ENCODE measurements around the gene PCMTD2.
A peak's percentile ranks its signal among the peaks of the same experiment; 100 is the strongest.
"Not testable (repeated sequence)": the region's sequence is repeated elsewhere in the genome, so short reads cannot be mapped to it uniquely, and the experiment has no call there.

The PCMTD2 gene

DNA sequence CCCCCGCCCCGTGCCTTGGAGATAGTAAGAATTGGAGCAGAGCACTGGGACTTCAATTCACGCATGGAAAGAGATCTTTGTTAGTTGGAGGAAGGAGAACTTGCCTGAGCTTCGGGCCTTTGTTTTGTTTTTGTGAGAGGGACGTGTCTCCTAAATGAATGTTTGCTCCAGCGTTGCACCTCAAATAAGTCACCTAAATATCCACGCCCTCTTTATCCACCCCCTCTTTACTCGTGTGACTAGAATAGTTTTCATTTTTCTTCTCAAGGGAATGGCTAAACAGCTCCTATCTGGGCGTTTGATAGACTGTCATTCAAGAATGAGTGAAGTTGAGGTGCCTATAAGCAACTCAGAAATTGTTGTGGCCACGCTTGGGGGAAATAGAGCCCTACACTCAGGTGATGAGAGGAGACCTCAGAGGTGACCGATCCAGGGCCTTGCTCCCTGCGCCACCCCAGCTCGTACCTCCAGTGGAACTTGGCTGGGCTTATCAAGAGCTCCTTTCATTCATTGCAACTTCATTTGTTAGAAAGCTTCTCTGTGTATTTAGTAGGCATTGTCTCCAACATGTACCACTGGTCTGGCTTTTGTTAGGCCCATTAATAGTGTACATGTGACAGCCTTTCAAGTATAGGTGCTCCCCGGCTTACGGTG is 861 bp downstream of the PCMTD2 start:
- no peak for DNase-seq (ENCODE audit: low spot score)

DNA sequence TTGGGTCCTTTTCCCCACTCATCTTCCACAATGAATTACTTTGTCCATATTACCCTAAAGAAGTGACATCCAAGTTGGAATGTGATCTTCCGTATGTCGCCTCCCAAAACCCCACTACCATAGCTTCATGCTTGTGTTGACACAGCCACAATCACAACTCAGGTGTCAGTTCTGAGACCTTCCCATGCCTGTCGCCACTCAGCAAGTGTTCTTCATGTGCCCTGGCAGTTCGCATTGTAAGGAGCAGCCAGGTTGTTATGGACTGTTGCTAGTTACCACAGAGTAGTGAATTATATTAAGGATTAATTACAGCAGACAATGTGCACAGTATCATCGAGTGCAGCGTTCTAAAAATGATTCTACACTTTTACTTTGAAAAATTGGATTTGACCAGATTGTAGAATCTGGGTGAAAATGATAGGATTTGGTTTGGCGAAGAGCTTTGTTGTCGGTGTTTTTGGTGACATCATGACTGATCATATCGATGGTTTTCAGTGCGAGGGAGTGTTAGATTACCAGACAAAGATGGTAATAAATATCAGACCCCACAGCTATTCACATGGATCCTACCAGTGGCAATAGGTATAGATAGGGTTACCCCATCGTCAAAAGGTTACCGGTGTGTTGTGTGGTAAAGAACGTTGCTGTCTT is 1.7 kb downstream of the PCMTD2 start:
- no peak for DNase-seq (ENCODE audit: low spot score)

DNA sequence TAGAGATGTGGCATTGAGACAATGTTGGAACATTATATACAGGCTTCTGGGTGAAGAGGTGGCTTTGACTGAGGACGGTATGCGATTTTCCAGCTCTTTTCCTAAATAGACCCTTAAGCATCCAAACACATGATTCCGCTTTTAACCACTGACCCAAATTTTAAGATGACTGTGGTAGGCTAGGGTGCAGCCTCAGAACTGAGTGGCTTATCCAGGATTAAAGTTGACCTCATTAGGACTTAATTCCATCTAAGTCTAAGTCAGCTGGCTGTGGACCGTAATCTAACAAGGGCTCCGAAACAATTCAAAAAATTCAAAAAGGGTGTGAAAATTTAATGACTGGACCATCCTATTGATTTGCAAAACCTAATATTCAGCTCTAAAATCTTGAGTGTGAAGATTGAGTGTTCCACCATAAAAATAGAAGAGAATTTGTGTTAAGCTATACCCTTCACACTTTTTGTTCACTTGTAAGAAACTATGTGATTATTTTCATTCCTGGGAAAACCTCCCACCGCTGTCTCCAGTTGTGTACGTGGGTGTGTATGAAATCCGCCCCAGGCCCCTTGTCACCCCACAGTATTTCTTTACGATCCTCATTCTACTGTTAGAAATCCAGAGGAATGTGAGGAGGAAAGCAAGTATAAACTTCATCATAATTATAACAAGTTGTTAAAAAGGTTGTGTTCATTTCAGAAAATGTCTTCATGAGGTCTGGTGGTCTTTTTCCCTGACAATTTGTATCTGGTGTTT is 2.7 kb downstream of the PCMTD2 start:
- DNase-seq (ENCODE audit: low spot score): no peak

DNA sequence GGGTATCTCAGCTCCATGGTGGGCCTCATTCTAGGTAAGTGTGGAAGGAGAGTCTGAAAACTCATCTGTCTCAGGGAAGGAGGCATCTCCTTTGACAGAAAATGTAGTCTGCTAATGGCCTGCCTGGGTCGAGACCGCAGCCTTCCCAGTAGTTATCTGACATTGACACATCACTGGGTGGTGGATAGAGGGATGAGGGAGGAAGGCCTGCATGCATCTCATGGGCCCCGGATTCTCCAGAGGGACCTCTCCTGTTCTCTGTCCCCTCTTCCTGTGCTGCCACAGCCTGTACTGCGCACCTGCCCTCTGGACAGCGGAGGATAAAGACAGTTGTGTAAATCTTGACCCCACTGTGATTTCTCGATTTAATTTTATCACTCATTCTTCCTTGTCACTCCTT is 4.7 kb downstream of the PCMTD2 start:
- DNase-seq (ENCODE audit: low spot score): no peak

DNA sequence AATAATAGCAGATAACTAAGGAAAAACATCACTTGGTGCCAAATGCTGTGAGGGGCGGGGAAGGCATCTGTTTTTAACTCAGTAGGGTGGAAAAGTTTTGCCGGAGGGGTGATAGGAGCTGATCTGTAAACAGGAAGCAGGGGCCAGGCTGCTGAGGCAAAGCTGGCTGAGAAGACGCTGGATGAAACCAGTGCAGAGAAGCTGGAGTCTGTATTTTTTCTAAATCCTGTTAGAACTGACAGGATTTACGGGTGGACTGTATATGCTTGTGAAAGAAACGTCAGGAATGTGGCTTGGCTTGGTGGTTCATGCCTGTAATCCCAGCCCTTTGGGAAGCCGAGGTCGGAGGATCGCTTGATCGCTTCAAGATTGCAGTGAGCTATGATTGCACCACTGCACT is 5.6 kb downstream of the PCMTD2 start:
- DNase-seq (ENCODE audit: low spot score): no peak

DNA sequence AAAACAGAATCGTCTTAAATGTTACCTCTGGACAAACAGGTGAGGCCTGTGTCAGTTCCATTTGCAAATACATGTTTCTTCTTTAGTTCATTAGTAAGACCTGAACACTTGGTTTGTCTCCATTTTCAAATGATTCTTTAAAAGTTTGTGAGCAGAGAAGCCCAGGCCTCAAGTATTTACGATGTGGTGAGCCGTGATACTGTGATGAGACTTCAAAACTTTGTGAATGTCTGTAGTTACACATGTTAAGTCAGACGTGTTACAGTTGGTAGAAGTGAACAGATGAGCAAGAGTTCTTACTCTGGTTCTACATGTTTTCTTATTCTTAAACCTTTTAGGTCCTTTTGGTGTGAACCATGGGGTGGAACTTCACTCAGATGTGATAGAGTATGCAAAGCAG is 8.5 kb downstream of the PCMTD2 start:
- DNase-seq (ENCODE audit: low spot score): no peak

DNA sequence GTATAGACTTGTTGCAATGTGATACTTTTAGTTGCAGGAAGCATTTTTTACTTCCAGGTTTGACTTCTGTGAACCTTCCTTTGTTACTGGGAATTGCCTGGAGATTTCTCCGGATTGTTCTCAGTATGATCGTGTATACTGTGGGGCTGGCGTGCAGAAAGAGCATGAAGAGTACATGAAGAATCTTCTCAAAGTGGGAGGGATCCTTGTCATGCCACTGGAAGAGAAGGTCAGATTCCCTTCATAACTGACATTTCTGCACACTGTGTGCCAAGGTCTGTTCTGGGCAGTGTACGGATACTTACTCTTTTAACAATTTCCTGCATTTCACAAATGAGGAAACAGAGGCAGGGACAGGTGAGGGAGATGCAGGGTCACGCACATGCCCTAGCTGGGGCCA is 9.7 kb downstream of the PCMTD2 start:
- no peak for DNase-seq (ENCODE audit: low spot score)

DNA sequence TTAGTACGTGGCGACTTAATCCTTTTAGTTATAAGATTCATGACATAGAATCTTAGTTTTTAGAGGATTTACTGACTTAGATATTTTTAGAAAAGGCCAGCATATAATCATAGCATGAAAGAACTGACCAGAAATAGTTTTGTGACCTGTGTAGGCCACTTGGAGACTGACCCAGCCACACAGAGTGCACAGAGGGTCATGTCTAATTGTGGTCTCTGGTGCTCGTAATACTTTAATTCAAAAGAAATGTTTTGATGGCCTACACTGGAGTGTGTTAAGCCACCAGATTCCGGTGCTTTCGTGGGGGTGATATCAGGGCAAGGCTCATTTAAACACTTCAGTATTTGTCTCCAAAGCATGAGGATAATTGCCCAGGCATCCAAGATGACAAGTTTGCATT is 11.4 kb downstream of the PCMTD2 start:
- no peak for DNase-seq (ENCODE audit: low spot score)

DNA sequence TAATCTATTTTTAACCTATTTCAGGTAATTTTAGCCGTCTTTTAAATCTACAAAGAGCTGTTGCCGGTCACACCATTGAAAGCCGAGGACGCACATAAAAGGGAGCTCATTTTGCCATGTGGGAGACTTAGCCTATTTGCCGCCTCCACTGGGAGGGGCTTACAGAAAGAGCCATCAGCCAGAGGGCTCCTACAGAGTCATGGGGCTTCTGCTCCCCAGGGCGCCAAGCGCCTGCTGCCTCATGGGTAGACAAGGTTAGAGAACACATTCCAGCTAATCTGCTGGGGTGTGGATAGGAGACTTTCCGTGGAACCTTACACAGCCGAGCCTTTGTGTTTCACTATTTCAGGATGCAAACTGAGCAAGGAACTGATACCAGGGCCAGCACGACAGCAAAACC is 12.6 kb downstream of the PCMTD2 start:
- no peak for DNase-seq (ENCODE audit: low spot score)

DNA sequence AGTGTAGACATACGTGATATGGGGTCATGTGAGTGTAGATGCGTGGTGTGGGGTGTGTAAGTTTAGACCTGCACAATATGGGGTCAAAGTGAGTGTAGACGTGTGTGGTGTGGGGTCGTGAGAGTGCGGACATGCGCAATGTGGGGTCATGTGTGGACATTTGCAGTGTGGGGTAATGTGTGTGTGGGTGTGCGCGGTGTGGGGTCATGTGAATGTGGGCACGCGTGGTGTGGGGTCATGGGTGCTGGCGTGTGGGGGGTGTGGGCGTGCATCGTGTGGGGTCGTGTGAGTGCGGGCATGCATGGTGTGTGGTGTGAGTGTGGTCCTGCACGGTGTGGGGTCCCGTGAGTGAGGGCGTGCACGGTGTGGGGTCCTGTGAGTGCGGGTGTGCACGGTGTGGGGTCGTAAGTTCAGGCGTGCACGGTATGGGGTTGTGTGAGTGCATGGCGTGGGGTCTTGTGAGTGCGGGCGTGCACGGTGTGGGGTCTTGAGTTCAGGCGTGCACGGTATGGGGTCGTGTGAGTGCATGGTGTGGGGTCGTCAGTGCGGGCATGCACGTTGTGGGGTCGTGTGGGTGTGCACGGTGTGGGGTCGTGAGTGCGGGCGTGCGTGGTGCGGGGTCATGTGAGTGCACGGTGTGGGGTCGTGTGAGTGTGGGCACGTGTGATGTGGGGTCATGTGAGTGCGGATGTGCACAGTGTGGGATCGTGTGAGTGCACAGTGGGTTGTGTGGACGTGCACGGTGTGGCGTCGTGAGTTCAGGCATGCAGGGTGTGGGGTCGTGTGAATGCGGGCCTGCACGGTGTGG is 14.3 kb downstream of the PCMTD2 start:
- no peak for DNase-seq (ENCODE audit: low spot score)

DNA sequence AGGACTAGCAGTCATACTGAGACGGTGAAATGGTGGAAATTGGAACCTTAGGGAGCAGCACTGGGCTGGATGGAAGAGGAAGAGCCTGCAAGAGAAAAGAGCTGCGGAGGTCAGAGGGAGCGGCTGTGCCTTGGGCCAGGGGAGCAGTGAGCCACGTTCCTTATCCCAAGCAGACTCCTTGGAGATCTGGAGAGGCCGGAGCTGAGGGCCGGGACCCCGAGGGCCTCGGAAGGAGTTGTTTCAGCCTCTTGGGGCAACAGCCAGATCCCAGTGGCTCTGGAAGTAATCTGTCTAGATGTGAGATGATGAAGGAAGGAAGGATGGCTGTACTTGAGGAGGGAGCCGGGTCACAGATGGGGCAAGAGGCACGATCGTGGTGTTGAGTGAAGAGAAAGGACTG is 16.1 kb downstream of the PCMTD2 start:
- DNase-seq (ENCODE audit: low spot score): no peak

DNA sequence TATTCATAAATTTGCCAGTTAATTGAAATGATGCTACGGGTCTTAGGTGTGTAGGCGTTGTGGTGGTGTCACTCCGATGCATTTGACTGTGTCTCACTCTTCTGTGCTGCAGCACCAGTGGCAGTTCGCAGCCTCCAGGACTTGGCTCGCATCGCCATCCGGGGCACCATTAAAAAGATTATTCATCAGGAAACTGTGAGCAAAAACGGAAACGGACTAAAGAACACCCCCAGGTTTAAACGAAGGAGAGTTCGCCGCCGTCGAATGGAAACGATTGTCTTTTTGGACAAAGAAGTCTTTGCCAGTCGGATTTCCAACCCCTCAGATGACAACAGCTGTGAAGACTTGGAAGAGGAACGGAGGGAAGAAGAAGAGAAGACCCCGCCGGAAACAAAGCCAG is 17.6 kb downstream of the PCMTD2 start:
- DNase-seq (ENCODE audit: low spot score): no peak

DNA sequence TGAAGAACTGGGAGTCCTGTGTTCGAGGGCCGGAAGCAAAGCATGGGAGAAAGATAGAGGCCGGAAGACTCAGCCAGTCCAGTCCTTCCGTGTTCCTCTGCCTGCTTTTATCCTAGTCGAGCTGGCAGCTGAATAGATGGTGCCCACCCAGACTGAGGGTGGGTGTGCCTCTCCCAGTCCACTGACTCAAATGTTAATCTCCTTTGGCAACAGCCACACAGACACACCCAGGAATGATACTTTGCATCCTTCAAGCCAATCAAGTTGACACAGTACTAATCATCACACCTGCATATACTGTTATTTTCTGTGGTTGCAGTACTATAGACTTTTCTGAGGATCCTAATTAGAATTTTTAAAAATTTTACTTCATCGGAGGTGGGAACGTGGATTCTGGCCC is 21.3 kb downstream of the PCMTD2 start:
- DNase-seq (ENCODE audit: low spot score): no peak

DNA sequence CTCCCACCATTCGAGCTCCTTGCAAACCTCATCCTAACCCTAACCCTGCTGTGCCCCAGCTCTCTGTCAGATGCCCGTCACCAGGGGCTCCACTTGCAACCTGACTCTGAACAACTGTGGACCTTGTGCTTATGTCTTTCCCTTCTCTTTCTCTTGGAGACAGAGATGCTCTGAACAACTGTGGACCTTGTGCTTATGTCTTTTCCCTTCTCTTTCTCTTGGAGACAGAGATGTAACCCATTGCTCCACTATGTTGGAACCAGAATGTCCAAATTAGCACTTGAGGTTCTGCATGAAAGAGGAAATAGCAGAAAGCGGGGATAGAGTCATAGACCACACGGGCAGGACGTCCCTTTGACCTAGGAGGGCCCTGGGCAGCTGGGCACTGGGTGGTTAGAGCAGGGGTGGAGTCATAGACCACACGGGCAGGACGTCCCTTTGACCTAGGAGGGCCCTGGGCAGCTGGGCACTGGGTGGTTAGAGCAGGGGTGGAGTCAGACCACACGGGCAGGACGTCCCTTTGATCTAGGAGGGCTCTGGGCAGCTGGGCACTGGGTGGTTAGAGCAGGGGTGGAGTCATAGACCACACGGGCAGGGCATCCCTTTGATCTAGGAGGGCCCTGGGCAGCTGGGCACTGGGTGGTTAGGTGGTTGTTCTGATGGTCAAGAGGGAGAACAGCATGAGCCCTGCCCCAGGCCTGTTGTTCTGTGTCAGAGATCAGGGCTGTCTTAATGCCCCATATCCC is 22.2 kb downstream of the PCMTD2 start:
- DNase-seq (ENCODE audit: low spot score): no peak

DNA sequence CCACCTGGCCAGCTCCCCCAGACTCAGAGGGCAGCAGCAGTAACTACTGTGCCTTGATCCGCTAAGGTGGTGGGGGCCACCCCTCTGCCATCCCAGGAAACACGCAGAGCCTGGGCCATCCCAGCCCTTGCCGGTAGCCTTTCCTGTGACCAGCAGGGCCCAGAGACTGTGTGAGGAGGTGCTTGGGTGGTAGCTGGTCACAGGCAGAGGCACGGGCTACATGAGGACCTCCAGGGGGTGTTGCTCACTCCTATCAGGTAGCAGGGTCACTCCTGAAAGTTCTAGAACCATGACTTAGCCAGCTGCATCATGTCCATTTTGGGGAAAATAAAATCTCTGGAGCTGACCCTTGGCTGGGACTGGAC is 22.8 kb downstream of the PCMTD2 start:
- DNase-seq (ENCODE audit: low spot score): no peak

DNA sequence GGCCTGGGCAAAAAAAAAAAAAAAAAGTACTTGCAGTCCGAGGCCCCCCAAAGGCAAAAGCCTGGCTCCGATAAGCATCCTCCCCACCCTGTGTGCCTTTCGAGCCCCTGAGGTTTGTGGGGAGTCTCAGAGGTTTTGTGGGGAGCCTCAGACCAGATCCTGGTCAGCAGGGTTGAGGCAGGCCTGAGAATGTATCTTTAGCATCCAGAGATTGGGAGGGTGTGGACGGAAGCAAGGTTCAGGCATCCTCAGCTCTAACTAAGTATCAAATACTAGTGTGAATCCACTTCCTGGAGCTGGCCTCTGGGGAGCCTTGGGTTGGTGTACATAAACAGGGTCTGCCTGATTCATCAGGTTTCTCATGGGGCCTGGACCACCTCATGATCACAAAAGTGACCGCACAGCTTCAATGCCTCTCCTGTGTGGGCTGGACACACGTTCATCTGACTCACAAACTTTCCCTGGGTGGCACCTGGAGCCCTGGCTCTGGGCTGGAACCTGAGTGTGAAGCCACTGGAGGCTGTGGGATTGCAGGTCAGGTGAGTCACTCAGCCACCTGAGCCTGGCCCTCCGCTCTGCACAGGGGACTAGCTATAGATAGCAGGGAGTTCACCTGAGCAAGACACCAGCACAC is 24.4 kb downstream of the PCMTD2 start:
- no peak for DNase-seq (ENCODE audit: low spot score)

DNA sequence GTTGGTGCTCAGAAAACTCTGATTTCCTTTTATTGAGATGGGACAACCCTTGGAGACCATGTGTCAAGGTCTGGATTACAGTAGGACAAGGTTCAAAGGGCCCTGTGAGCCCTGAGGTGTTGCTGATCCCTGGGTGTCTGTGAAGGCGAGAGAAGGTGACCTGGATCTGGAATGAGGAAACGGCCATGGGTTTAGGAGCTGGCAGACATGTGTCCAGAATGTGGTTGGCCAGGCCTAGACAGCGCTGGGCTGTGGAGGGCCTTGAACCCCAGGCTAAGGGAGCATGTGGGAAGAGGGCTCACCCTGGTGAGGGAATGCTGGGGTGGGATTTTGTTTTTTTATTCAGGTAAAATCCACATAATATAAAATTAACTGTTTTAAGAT is 24.9 kb downstream of the PCMTD2 start:
- no peak for DNase-seq (ENCODE audit: low spot score)

DNA sequence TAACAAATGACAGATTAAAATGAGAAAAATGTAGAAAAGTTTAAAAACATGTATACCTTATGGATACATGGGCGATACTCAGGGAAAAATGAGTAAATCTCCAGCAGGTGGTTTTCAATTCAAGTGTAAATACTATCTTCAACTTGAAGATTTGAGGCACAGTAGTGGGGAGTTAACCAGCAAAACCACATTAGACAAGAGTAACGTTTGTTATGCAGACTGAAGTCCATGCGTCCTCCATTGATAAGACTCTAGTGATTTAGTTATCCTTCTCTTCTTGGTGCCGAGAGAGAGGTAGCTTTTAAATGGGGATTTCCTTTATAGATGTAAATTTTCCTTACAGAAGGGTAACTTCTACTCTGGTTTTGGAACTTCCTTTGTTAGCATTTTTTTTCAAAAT is 28.1 kb downstream of the PCMTD2 start:
- no peak for DNase-seq (ENCODE audit: low spot score)

DNA sequence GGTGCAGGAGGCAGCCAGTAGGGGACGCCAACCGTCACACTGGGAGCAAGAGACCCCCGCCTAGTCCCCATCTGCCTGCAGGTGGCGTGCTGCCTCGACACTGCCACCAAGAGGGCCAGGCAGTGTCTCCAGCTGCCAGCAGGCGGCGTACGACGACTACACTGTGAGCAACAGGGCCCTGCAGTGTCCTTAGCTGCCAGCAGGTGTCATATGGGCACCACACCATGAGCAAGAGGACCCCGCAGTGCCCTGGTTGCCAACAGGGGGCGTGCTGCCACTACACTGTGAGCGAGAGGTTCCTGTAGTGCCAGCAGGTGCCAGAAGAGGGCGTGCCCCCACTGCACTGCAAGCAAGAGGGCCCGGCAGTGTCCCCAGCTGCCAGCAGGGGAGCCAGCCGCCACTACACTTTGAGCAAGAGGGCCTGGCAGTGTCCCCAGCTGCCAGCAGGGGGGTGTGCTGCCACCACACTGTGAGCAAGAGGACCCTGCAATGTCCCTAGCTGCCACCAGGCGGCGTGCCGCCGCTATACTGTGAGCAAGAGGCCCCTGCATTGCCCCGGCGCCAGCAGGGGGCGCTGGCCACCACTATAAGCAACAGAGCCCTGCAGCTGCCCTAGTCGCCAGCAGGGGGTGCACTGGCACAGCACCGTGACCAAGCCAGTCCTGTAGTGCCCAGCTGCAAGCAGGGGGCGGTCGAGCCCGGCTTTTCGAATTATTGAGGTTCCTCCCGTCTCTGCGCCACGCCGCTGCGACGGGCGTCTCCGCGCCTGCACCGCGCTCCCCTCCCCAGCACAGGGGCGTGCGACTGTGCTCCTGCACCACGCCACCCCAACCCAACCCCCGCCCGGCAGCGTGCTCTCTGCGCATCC is 30.3 kb downstream of the PCMTD2 start:
- DNase-seq (ENCODE audit: low spot score): peak; percentile 57

DNA sequence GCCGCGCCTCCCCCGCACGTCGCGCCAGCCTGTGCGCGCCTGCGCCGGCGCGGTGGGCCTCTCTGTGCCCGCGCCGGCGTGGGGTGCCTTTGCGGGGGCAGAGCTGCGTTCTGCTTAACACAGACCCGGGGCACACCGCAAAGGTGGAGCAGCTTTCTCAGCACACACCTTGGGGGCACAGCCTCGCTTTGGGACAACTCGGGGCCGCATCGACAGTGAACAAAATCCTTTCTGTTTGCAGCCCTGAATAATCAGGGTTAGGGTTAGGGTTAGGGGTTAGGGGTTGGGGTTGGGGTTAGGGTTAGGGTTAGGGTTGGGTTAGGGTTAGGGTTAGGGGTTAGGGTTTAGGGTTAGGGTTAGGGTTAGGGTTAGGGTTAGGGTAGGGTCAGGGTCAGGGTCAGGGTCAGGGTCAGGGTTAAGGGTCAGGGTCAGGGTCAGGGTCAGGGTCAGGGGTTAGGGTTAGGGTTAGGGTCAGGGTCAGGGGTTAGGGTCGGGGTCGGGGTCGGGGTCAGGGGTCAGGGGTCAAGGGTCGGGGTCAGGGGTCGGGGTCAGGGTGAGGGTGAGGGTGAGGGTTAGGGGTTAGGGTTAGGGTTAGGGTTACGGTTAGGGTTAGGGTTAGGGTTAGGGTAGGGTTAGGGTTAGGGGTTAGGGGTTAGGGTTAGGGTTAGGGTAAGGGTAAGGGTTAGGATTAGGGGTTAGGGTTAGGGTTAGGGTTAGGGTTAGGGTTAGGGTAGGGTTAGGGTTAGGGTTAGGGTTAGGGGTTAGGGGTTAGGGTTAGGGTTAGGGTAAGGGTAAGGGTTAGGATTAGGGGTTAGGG is 31.1 kb downstream of the PCMTD2 start:
- not testable (repeated sequence) for DNase-seq (ENCODE audit: low spot score)
